Measurements from ENCODE around the gene RAB10.

DNA sequence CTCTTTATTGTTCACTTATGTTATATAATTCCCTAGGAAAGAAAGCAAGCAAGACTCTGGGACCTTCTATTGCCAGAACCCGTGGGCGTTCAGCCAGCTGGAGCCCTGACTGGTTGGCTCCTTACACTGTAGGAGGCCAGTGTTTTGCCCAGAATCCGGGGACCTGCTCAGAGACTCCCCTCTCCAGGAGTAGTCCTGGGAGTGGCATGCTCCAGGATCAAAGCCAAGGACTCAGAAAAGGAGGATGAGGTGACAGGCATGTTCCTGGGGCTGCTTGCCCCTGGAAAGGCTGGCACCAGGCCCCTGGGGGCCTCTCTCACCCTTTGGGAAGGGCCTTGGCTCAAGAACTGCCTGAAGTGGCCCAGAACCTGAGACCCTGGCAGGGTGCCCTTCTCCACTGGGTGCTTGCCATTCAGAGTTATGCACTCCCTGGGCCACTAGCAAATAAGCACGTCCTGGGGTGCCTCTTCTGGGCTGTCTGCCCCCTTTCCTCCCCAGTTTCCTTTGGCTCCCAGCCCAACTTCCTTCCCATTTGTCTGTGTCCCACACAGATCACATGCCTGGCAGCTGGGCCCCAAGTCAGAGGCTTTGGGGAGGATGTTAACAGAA, 32.0 kb upstream of the RAB10 start:
- TF ChIP-seq, protein P1, sequence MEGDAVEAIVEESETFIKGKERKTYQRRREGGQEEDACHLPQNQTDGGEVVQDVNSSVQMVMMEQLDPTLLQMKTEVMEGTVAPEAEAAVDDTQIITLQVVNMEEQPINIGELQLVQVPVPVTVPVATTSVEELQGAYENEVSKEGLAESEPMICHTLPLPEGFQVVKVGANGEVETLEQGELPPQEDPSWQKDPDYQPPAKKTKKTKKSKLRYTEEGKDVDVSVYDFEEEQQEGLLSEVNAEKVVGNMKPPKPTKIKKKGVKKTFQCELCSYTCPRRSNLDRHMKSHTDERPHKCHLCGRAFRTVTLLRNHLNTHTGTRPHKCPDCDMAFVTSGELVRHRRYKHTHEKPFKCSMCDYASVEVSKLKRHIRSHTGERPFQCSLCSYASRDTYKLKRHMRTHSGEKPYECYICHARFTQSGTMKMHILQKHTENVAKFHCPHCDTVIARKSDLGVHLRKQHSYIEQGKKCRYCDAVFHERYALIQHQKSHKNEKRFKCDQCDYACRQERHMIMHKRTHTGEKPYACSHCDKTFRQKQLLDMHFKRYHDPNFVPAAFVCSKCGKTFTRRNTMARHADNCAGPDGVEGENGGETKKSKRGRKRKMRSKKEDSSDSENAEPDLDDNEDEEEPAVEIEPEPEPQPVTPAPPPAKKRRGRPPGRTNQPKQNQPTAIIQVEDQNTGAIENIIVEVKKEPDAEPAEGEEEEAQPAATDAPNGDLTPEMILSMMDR (IDR thresholded peaks at IDR 0.05; ENCODE audit: poor library complexity, severe bottlenecking), result no peak
- TF ChIP-seq, protein P2, sequence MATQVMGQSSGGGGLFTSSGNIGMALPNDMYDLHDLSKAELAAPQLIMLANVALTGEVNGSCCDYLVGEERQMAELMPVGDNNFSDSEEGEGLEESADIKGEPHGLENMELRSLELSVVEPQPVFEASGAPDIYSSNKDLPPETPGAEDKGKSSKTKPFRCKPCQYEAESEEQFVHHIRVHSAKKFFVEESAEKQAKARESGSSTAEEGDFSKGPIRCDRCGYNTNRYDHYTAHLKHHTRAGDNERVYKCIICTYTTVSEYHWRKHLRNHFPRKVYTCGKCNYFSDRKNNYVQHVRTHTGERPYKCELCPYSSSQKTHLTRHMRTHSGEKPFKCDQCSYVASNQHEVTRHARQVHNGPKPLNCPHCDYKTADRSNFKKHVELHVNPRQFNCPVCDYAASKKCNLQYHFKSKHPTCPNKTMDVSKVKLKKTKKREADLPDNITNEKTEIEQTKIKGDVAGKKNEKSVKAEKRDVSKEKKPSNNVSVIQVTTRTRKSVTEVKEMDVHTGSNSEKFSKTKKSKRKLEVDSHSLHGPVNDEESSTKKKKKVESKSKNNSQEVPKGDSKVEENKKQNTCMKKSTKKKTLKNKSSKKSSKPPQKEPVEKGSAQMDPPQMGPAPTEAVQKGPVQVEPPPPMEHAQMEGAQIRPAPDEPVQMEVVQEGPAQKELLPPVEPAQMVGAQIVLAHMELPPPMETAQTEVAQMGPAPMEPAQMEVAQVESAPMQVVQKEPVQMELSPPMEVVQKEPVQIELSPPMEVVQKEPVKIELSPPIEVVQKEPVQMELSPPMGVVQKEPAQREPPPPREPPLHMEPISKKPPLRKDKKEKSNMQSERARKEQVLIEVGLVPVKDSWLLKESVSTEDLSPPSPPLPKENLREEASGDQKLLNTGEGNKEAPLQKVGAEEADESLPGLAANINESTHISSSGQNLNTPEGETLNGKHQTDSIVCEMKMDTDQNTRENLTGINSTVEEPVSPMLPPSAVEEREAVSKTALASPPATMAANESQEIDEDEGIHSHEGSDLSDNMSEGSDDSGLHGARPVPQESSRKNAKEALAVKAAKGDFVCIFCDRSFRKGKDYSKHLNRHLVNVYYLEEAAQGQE (IDR thresholded peaks at IDR 0.05; ENCODE audit: borderline replicate concordance), result no peak
- TF ChIP-seq POLR2AphosphoS5 (IDR thresholded peaks at IDR 0.05), result no peak
- no peak for TF ChIP-seq EP300 (conservative IDR thresholded peaks at IDR 0.05; ENCODE audit: poor library complexity, severe bottlenecking)
